IMR-90 (cell line): ENCODE data around the gene SLC48A1. TPM values are rescaled to one million over a fixed set of nuclear protein-coding genes. Genes with fewer than 3 reads are reported as not detected.

Source experiments
- ATAC-seq: fragments of 200-7000 bp; cut with Tn5 transposase; 2 replicates; pipeline ENCODE4 v1.9.1; 2020; ENCODE audit warnings: low read depth, mild to moderate bottlenecking, moderate library complexity
- BruUV-seq: library from RNA; stranded (reverse); fragments of 400-500 nt; replicated peaks from 2 replicates; lab custom pipeline; 2021; lab: Mats Ljungman, UMichigan
- CTCF ChIA-PET: fragments of 300-600 bp; formaldehyde crosslinking; extraction: SDS; loops from one replicate; lab custom pipeline; 2021; ENCODE audit warnings: antibody characterized with exemption; lab: Yijun Ruan, JAX
- POLR2A ChIA-PET: fragments of 300-600 bp; sonication (Branson Sonifier 250); formaldehyde crosslinking; loops from one replicate; lab custom pipeline; 2022; ENCODE audit warnings: antibody characterized with exemption; ENCODE audit not compliant: unreplicated experiment; lab: Charles Lee
- DNase-seq: peaks from one replicate; pipeline ENCODE4 v3.0.0; 2013
- H2AFZ ChIP-seq: replicated peaks from 2 replicates; pipeline ENCODE3; 2013; ENCODE audit warnings: low read length, mild to moderate bottlenecking; ENCODE audit not compliant: poor library complexity
- H2AK5ac ChIP-seq: 2 replicates; pipeline ENCODE4 v1.6.1; 2013; ENCODE audit warnings: low read depth, low read length, inconsistent platforms
- H2AK9ac ChIP-seq: replicated peaks from 2 replicates; pipeline ENCODE3; 2013; ENCODE audit warnings: mild to moderate bottlenecking, low read depth, low read length, moderate library complexity; ENCODE audit not compliant: poor library complexity
- H2BK120ac ChIP-seq: 2 replicates; pipeline ENCODE4 v1.6.1; 2013; ENCODE audit warnings: low read depth, low read length, inconsistent platforms
- H2BK15ac ChIP-seq: 3 replicates; pipeline ENCODE4 v1.6.1; 2013; ENCODE audit warnings: low read depth, low read length, inconsistent platforms
- H2BK20ac ChIP-seq: 2 replicates; pipeline ENCODE4 v1.6.1; 2013; ENCODE audit warnings: low read depth, mild to moderate bottlenecking, inconsistent platforms, low read length, moderate library complexity
- H2BK5ac ChIP-seq: 2 replicates; pipeline ENCODE4 v1.6.1; 2013; ENCODE audit warnings: mild to moderate bottlenecking, low read depth, low read length, inconsistent platforms; ENCODE audit not compliant: poor library complexity, severe bottlenecking
- H3K14ac ChIP-seq: replicated peaks from 2 replicates; pipeline ENCODE4 v1.6.1; 2013; ENCODE audit warnings: low read depth, low read length, inconsistent platforms
- H3K18ac ChIP-seq: 2 replicates; pipeline ENCODE4 v1.6.1; 2013; ENCODE audit warnings: low read depth, low read length, control low read depth
- H3K23ac ChIP-seq: 2 replicates; pipeline ENCODE4 v1.6.1; 2013; ENCODE audit warnings: low read depth, low read length, inconsistent platforms
- H3K27ac ChIP-seq: 2 replicates; pipeline ENCODE4 v1.5.1; 2013; ENCODE audit warnings: mild to moderate bottlenecking, control low read depth, low read length; ENCODE audit not compliant: insufficient read depth
- H3K27me3 ChIP-seq: 2 replicates; pipeline ENCODE4 v1.6.1; 2013; ENCODE audit warnings: low read length; ENCODE audit not compliant: control insufficient read depth, insufficient read depth
- H3K36me3 ChIP-seq: 2 replicates; pipeline ENCODE4 v1.6.1; 2013; ENCODE audit warnings: low read length, mixed read lengths; ENCODE audit not compliant: control insufficient read depth, insufficient read depth
- H3K4ac ChIP-seq: 2 replicates; pipeline ENCODE4 v1.6.1; 2013; ENCODE audit warnings: low read depth, low read length, inconsistent platforms
- H3K4me1 ChIP-seq: 2 replicates; pipeline ENCODE4 v1.6.1; 2013; ENCODE audit warnings: low read length, mixed read lengths; ENCODE audit not compliant: control insufficient read depth, insufficient read depth
- H3K4me2 ChIP-seq: 2 replicates; pipeline ENCODE4 v1.6.1; 2013; ENCODE audit warnings: low read depth, mild to moderate bottlenecking, control low read depth, low read length, moderate library complexity
- H3K4me3 ChIP-seq: 2 replicates; pipeline ENCODE4 v1.5.1; 2013; ENCODE audit warnings: low read depth, mild to moderate bottlenecking, control low read depth, low read length, moderate library complexity; ENCODE audit not compliant: insufficient read depth
- H3K56ac ChIP-seq: 2 replicates; pipeline ENCODE4 v1.6.1; 2013; ENCODE audit warnings: low read length, inconsistent platforms; ENCODE audit not compliant: insufficient read depth; ENCODE audit errors: extremely low read depth
- H3K79me1 ChIP-seq, 2 experiments: 2 replicates each; pipeline ENCODE4 v1.6.1; 2013; ENCODE audit warnings: low read length in 2 of 2, inconsistent platforms in 1 of 2, low read depth in 1 of 2
- H3K9ac ChIP-seq: 2 replicates; pipeline ENCODE4 v1.6.1; 2013; ENCODE audit warnings: low read depth, low read length, control low read depth
- H3K9me1 ChIP-seq: 2 replicates; pipeline ENCODE4 v1.6.1; 2013; ENCODE audit warnings: low read length, inconsistent platforms; ENCODE audit not compliant: insufficient read depth
- H3K9me3 ChIP-seq: 2 replicates; pipeline ENCODE4 v1.6.1; 2013; ENCODE audit warnings: low read length; ENCODE audit not compliant: control insufficient read depth, insufficient read depth
- H4K20me1 ChIP-seq: 2 replicates; pipeline ENCODE4 v1.6.1; 2013; ENCODE audit warnings: low read length, inconsistent platforms; ENCODE audit not compliant: insufficient read depth
- H4K5ac ChIP-seq: 2 replicates; pipeline ENCODE4 v1.6.1; 2013; ENCODE audit warnings: mild to moderate bottlenecking, low read depth, low read length, control low read depth
- H4K8ac ChIP-seq, 2 experiments: 2 replicates each; pipeline ENCODE4 v1.6.1; 2013; ENCODE audit warnings: low read depth in 2 of 2, low read length in 2 of 2, control low read depth in 1 of 2, inconsistent platforms in 1 of 2
- H4K91ac ChIP-seq: 2 replicates; pipeline ENCODE4 v1.6.1; 2013; ENCODE audit warnings: low read depth, low read length, inconsistent platforms; ENCODE audit not compliant: insufficient read depth
- POLR2A ChIP-seq: IDR thresholded peaks from 2 replicates; pipeline ENCODE4 v1.6.1; 2012; ENCODE audit warnings: mild to moderate bottlenecking, low read depth, low read length
- WGBS, 2 experiments: methylation state at CpG; one replicate each; pipeline versions ENCODE4 v1.1.5 to v1.1.7; 2013; ENCODE audit warnings: missing lambda C conversion rate in 2 of 2; ENCODE audit not compliant: insufficient read length in 1 of 2; ENCODE audit errors: extremely low coverage in 2 of 2; 5-methylcytosine and 5-hydroxymethylcytosine counted together
- dilution Hi-C: fragments of 300-500 bp; cut with HindIII; formaldehyde crosslinking; loops from one replicate; pipeline ENCODE4 v1.14.3; 2018; ENCODE audit warnings: low sequenced_read_pairs; ENCODE audit not compliant: unreplicated experiment
- in situ Hi-C: fragments of 300-500 bp; cut with MboI; formaldehyde crosslinking; loops from 3 replicates; pipeline ENCODE4 v1.14.3; 2019; ENCODE audit warnings: low sequenced_read_pairs, inconsistent platforms, mixed read lengths
- intact Hi-C: fragments of 100-400 bp; cut with micrococcal nuclease; formaldehyde crosslinking; loops from 2 replicates; pipeline ENCODE4 v1.10.0; 2022
- polyA plus RNA-seq, 3 experiments: library from polyadenylated mRNA; depleted of rRNA; stranded (reverse); fragments of >200 nt; gene quantifications; 2 replicates each; pipeline ENCODE4 v1.2.3, GENCODE V29; 2012; ENCODE audit warnings: low replicate concordance in 1 of 3
- total RNA-seq: library from RNA; depleted of rRNA; stranded (reverse); fragments of >200 nt; gene quantifications from 2 replicates; pipeline ENCODE4 v1.2.3, GENCODE V29; 2012

Gene SLC48A1
- total and polyA plus RNA-seq, 2 of the 4 experiments (the other 2 are of a cell fraction) = 4.8 to 5.9 TPM

GRCh38 chr12:47825173-47825639 is 52.2 kb downstream of the SLC48A1 start:
- Histone ChIP-seq H3K9ac (no peak overlapping the region), H4K5ac (no peak overlapping the region), H3K4me1 (peaks cover 31% of the 10 kb centered on the region), H4K20me1 (no peaks in the 10 kb centered on the region; the same call in 1 of the 2 replicates), H2BK120ac (peak overlapping the region; percentile 29; the same call in 1 of the 2 replicates), H3K79me1 (peaks cover 0 to 21% of the 10 kb centered on the region in 2 experiments; a peak in 2 of 4 replicates), H3K56ac (no peak overlapping the region), H3K27ac (no peak overlapping the region), H2AK5ac (no peak overlapping the region; the same call in 1 of the 2 replicates), H2BK20ac (no peak overlapping the region), H4K8ac (no peak overlapping the region), H3K4me2 (no peak overlapping the region), H3K36me3 (no peaks in the 10 kb centered on the region), H2BK15ac (no peak overlapping the region), H2BK5ac (no peak overlapping the region), H3K4me3 (no peak overlapping the region), H3K4ac (no peak overlapping the region), H3K18ac (no peak overlapping the region), H2AK9ac (peak overlapping the region; percentile 79), H3K23ac (no peak overlapping the region), H3K27me3 (no peaks in the 10 kb centered on the region), H4K91ac (0 out of 2 replicates have a peak overlapping the region, but pooled peaks have one; percentile 14), H3K9me1 (peaks cover 27% of the 10 kb centered on the region), H2AFZ (peak overlapping the region; percentile 55), H3K9me3 (no peaks in the 10 kb centered on the region), H3K14ac (no peak overlapping the region)
- DNase-seq = no peak
- no peak for ATAC-seq
- TF ChIP-seq POLR2A = no peak
- ChIA-PET POLR2A (no interaction called here), CTCF (no interaction called here)
- 80% methylated on average over 5 of the region's 6 CpGs; no CpG with 5 or more reads in 1 of the 2 experiments for WGBS, 2 experiments
- in situ Hi-C loops = loop anchor here (5.0 kb wide), 1 partner anchor 38 kb away; no protein-coding TSS in a partner anchor
- BruUV-seq = no TSS peak
- intact Hi-C loops = no loop called here
- dilution Hi-C loops = no loop called here
